ENCODE data around the gene GRHL3. TPM values are rescaled to one million over a fixed set of nuclear protein-coding genes. Genes with fewer than 3 reads are reported as not detected.
A peak's percentile ranks its signal among the peaks of the same experiment; 100 is the strongest.
"Not testable (repeated sequence)": the region's sequence is repeated elsewhere in the genome, so short reads cannot be mapped to it uniquely, and the experiment has no call there.

The GRHL3 gene
- 1.4 and 2.9 TPM in 2 replicates for total RNA-seq (2022)
- Bru-seq, nascent RNA, result percentile 36 among the genes with signal in this experiment
- percentile 21 among the genes with signal in this experiment for BruChase-seq, experiment 1, labeled RNA remaining after a 6-hour chase
- percentile 25 among the genes with signal in this experiment for BruChase-seq, experiment 2, labeled RNA remaining after a 2-hour chase
- long read RNA-seq, transcript GRHL3-204 (16 exons, 2,869 nt), result major isoform, 6 of 8 reads
- long read RNA-seq, partial matches to known transcripts, result 0 of 8 reads
- long read RNA-seq, other reads (novel, unspliced or antisense), result 2 of 8 reads

DNA sequence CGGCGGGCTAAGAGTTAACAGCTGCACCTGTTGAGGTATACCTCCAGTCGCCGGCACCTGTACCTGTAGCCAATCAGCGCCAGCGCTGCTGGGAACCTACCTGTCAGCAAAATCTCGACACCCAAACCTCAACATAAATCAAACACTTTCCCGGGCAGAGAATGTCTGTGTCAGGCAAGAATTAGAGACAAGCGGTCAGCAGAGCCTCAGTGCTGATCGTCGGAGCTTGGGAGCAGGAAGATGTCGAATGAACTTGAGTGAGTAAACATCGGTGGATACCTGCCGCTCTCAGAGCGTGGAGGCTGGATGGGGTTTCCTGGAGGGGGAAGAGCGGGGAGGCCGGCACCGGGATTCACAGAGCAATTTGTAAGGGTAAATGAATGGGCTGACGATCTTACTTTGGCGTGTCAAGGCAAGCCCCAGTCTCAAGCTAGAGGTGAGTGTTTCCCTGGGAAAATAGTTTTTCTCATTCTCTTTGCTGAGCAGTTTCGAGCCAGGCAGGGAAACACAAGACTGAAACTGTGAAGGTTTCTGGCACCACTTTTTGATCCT, at the start of gene GRHL3:
GRHL3 (plus strand) TSS at position 46 of the 552 bp plus-strand sequence; CDS start at position 241, 195 bp downstream.
- TF ChIP-seq, protein P1, sequence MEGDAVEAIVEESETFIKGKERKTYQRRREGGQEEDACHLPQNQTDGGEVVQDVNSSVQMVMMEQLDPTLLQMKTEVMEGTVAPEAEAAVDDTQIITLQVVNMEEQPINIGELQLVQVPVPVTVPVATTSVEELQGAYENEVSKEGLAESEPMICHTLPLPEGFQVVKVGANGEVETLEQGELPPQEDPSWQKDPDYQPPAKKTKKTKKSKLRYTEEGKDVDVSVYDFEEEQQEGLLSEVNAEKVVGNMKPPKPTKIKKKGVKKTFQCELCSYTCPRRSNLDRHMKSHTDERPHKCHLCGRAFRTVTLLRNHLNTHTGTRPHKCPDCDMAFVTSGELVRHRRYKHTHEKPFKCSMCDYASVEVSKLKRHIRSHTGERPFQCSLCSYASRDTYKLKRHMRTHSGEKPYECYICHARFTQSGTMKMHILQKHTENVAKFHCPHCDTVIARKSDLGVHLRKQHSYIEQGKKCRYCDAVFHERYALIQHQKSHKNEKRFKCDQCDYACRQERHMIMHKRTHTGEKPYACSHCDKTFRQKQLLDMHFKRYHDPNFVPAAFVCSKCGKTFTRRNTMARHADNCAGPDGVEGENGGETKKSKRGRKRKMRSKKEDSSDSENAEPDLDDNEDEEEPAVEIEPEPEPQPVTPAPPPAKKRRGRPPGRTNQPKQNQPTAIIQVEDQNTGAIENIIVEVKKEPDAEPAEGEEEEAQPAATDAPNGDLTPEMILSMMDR (IDR thresholded peaks at IDR 0.05; ENCODE audit: unreplicated experiment), result no peak
- Mint-ChIP-seq H3K4me1 (ENCODE audit: low read depth, unreplicated experiment) (peaks cover 31% of the 10 kb centered on the region), H3K27ac (ENCODE audit: unreplicated experiment) (peak within 1 kb of the TSS; percentile 66), H3K36me3 (ENCODE audit: insufficient read depth, unreplicated experiment) (peaks cover 6% of the 10 kb centered on the region), H3K27me3 (ENCODE audit: unreplicated experiment) (no peaks in the 10 kb centered on the region), H3K4me3 (ENCODE audit: low read depth, unreplicated experiment) (peak within 1 kb of the TSS; percentile 79), H3K9me3 (ENCODE audit: low read depth, unreplicated experiment) (no peaks in the 10 kb centered on the region)
- BruUV-seq (replicated peaks), result TSS peak; percentile 28
- DNase-seq, result peak; percentile 62
- CTCF ChIA-PET, result interaction anchor here (0.6 kb wide), 1 partner anchor 114 kb away, joined by 4 read pairs; no protein-coding TSS in a partner anchor
- intact Hi-C loops (cut with micrococcal nuclease; ENCODE audit: unreplicated experiment), result loop anchor here (5.0 kb wide), 2 partner anchors 73 to 117 kb away; no protein-coding TSS in a partner anchor

DNA sequence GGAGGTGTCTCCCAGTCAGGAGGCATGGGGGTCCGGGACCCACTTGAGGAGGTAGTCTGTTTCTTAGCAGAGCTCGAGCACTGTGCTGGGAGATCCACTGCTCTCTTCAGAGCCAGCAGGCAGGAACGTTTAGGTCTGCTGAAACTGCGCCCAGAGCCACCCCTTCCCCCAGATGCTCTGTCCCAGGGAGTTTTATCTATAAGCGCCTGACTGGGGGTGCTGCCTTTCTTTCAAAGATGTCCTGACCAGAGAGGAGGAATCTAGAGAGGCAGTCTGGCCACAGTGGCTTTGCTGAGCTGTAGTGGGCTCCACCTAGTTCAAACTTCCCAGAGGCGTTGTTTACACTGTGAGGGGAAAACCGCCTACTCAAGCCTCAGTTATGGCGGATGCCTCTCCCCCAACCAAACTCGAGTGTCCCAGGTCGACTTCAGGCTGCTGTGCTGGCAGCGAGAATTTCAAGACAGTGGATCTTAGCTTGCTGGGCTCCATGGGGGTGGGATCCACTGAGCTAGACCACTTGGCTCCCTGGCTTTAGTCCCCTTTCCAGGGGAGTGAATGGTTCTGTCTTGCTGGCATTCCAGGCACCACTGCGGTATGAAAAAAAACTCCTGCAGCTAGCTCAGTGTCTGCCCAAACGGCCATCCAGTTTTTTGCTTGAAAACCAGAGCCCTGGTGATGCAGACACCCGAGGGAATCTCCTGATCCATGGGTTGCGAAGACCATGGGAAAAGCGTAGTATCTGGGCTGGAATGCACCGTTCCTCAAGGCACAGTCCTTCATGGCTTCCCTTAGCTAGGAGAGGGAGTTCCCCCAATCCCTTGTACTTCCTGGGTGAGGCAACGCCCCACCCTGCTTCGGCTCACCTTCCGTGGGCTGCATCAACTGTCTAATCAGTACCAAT, 44.7 kb upstream of the GRHL3 start:
- BruUV-seq (replicated peaks); H3K27ac Mint-ChIP-seq (ENCODE audit: unreplicated experiment); H3K36me3 Mint-ChIP-seq (ENCODE audit: insufficient read depth, unreplicated experiment); H3K9me3 Mint-ChIP-seq (ENCODE audit: low read depth, unreplicated experiment); intact Hi-C loops (cut with micrococcal nuclease; ENCODE audit: unreplicated experiment); H3K4me3 Mint-ChIP-seq (ENCODE audit: low read depth, unreplicated experiment); DNase-seq; CTCF ChIA-PET; H3K27me3 Mint-ChIP-seq (ENCODE audit: unreplicated experiment): not testable (repeated sequence)
- peaks cover 11% of the 10 kb centered on the region for H3K4me1 Mint-ChIP-seq (ENCODE audit: low read depth, unreplicated experiment)

DNA sequence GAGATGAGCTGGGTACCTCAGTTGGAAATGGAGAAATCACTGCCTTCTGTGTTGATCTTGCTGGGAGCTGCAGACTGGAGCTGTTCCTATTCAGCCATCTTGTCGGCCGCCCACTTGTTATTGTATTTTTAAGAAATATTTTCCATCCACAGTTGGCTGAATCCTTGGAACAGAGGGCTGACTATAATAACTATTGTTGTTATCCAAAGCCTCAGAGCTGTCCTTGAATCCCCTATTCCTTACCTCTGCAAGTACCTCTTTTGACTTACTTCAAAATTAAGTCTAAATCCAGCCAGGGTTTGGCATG, 44.1 kb upstream of the GRHL3 start:
- Mint-ChIP-seq H3K27ac (ENCODE audit: unreplicated experiment) (no peak overlapping the region), H3K4me3 (ENCODE audit: low read depth, unreplicated experiment) (no peak overlapping the region), H3K9me3 (ENCODE audit: low read depth, unreplicated experiment) (peaks cover 6% of the 10 kb centered on the region), H3K36me3 (ENCODE audit: insufficient read depth, unreplicated experiment) (peaks cover 4% of the 10 kb centered on the region), H3K4me1 (ENCODE audit: low read depth, unreplicated experiment) (peaks cover 14% of the 10 kb centered on the region), H3K27me3 (ENCODE audit: unreplicated experiment) (no peaks in the 10 kb centered on the region)
- CTCF ChIA-PET, result no interaction called here
- TF ChIP-seq, protein P1 (IDR thresholded peaks at IDR 0.05; ENCODE audit: unreplicated experiment), result no peak
- BruUV-seq (replicated peaks), result no TSS peak
- intact Hi-C loops (cut with micrococcal nuclease; ENCODE audit: unreplicated experiment), result no loop called here
- DNase-seq, result no peak

DNA sequence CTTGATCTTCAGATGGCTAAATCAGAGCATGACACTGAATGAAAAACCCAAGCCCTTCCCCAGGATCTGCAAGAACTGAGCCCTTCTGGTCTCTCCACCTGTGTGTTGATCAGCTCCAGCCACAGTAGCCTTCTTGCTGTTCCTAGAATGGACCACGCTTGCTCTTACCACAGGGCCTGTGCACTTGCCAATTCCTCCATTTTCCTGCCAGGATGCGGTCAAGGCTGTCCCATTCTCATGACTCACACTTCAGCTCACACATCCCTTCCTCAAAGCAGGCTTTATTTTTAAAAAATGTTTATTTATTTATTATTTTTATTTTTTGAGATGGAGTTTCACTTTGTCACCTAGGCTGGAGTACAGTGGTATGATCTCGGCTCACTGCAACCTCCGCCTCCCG, 43.6 kb upstream of the GRHL3 start:
- TF ChIP-seq, protein P1 (IDR thresholded peaks at IDR 0.05; ENCODE audit: unreplicated experiment), result no peak
- no peak for DNase-seq
- intact Hi-C loops (cut with micrococcal nuclease; ENCODE audit: unreplicated experiment), result no loop called here
- Mint-ChIP-seq H3K27ac (ENCODE audit: unreplicated experiment) (no peak overlapping the region), H3K36me3 (ENCODE audit: insufficient read depth, unreplicated experiment) (peaks cover 4% of the 10 kb centered on the region), H3K27me3 (ENCODE audit: unreplicated experiment) (no peaks in the 10 kb centered on the region), H3K4me1 (ENCODE audit: low read depth, unreplicated experiment) (peaks cover 18% of the 10 kb centered on the region), H3K9me3 (ENCODE audit: low read depth, unreplicated experiment) (peaks cover 6% of the 10 kb centered on the region), H3K4me3 (ENCODE audit: low read depth, unreplicated experiment) (no peak overlapping the region)
- no TSS peak for BruUV-seq (replicated peaks)
- CTCF ChIA-PET, result no interaction called here

Data from Calu3 (cell line).